HepG2 (cell line): ENCODE results near the gene CALML6. TPM values are rescaled to one million over a fixed set of nuclear protein-coding genes. Genes with fewer than 3 reads are reported as not detected.
A peak's percentile ranks its signal among the peaks of the same experiment; 100 is the strongest.

Experiments
- CCDC6 ChIP-seq: sonication (generic); formaldehyde crosslinking; IDR thresholded peaks from 2 replicates; pipeline ENCODE4 v1.8.1; 2022; ENCODE audit warnings: mild to moderate bottlenecking, missing genetic modification reagents, moderate library complexity
- FOXA3 ChIP-seq: IDR thresholded peaks from 2 replicates; pipeline ENCODE4 v1.6.1; 2016; ENCODE audit warnings: missing genetic modification reagents, missing compliant biosample characterization
- HIVEP1 ChIP-seq: sonication (generic); formaldehyde crosslinking; IDR thresholded peaks from 2 replicates; pipeline ENCODE4 v1.4.0; 2020; ENCODE audit warnings: mild to moderate bottlenecking, missing genetic modification reagents
- LCORL ChIP-seq, 2 experiments: fragments of 450-650 bp in 1 of 2; sonication (generic) in 1 of 2; formaldehyde crosslinking in 1 of 2; IDR thresholded peaks; 2 replicates each; pipeline versions ENCODE4 v1.5.0 to v1.6.1; 2017 to 2020; ENCODE audit warnings: antibody characterized with exemption in 1 of 2, missing genetic modification reagents in 1 of 2
- TFAP4 ChIP-seq: sonication (generic); IDR thresholded peaks from 2 replicates; pipeline ENCODE4 v1.6.1; 2016; ENCODE audit warnings: low read depth, borderline replicate concordance
- ZBTB14 ChIP-seq: sonication (generic); formaldehyde crosslinking; IDR thresholded peaks from 2 replicates; pipeline ENCODE4 v1.4.0; 2020; ENCODE audit warnings: missing genetic modification reagents
- ZIK1 ChIP-seq: sonication (generic); formaldehyde crosslinking; IDR thresholded peaks from 2 replicates; pipeline ENCODE4 v1.5.0; 2020; ENCODE audit warnings: mild to moderate bottlenecking, low read depth, missing genetic modification reagents, borderline replicate concordance
- polyA plus RNA-seq, 8 experiments: library from polyadenylated mRNA; depleted of rRNA in 3 of 8; stranded (reverse) in 7 of 8; unstranded in 1 of 8; fragments of >200 nt; fragmentation: Illumina TruSeq in 4 of 8; extraction: Trizol in 4 of 8; gene quantifications; 2 replicates each; pipeline versions ENCODE4 v1.2.1 to v1.2.3, GENCODE V29; 2011 to 2016; ENCODE audit warnings: low read depth in 4 of 8, missing spikeins in 1 of 8, mixed read lengths in 1 of 8; ENCODE audit not compliant: insufficient read depth in 1 of 8
- total RNA-seq, 5 experiments: library from RNA; depleted of rRNA; stranded (reverse); fragments of >200 nt; fragmentation: Illumina TruSeq; extraction: Trizol; gene quantifications; 2 replicates each; pipeline ENCODE4 v1.2.3, GENCODE V29; 2016; ENCODE audit warnings: low read depth in 1 of 5
- TF ChIP-seq, protein P1 (sequence below): sonication (generic); formaldehyde crosslinking; IDR thresholded peaks from 2 replicates; pipeline ENCODE4 v1.4.0; 2020; ENCODE audit warnings: missing genetic modification reagents
- TF ChIP-seq, protein P2 (sequence below), 2 experiments: sonication (generic) in 1 of 2; formaldehyde crosslinking in 1 of 2; IDR thresholded peaks; 2 replicates each; pipeline versions ENCODE4 v1.4.0 to v1.6.1; 2018 to 2020; ENCODE audit warnings: missing genetic modification reagents in 2 of 2, borderline replicate concordance in 1 of 2, low read depth in 1 of 2, mild to moderate bottlenecking in 1 of 2, missing biosample characterization in 1 of 2
- TF ChIP-seq, protein P3 (sequence below): conservative IDR thresholded peaks from 2 replicates; pipeline ENCODE4 v1.6.1; 2018; ENCODE audit warnings: missing genetic modification reagents

Gene CALML6
- total and polyA plus RNA-seq, 2 of the 13 experiments (the other 11 are each of a cell fraction or from before 2014, with no cell fraction given): 0.11 to 0.12 TPM

DNA sequence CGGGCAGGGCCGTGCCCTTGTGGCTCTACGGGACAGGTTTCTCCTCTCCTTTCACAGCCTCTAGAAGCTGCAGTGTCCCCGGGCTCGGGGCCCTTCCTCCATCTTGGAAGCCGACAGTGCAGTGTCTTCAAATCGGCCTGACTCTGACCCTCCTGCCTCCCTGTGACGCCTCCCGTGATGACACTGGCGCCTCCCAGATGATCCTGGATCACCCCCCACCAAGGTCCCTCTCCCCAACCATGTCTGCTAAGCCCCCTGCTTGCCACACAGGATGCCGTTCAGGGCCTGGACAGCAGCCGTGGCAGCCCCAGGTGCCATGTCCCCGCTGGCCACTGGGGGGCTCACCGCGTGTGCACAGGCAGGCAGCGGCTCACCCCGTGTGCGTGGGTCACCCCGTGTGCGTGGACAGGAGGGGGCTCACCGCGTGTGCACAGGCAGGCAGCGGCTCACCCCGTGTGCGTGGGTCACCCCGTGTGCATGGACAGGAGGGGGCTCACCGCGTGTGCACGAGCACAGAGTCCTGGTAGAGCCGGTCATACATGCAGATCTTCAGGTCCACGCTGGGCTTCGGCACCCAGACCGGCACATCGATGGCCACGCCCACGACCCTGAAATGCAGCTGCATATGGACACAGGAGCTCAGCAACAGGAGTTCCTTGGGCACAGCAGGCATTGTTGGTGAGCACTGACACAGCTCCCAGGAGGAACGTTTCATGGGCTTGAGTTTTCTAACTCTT lies 28.9 kb downstream of the CALML6 start (continued):
- TF ChIP-seq LCORL (IDR thresholded peaks at IDR 0.05) (no peak), LCORL (CRISPR knock-in tag; IDR thresholded peaks at IDR 0.05) (peak; percentile 87), CCDC6 (CRISPR knock-in tag) (peak; percentile 85), HIVEP1 (no peak), ZIK1 (CRISPR knock-in tag) (peak; percentile 42; the same call in 1 of the 2 replicates), ZBTB14 (CRISPR knock-in tag) (no peak), FOXA3 (CRISPR knock-in tag) (peak; percentile 47), TFAP4 (0 out of 2 replicates have a peak, but pooled peaks have one; percentile 58)
- TF ChIP-seq, protein P1, sequence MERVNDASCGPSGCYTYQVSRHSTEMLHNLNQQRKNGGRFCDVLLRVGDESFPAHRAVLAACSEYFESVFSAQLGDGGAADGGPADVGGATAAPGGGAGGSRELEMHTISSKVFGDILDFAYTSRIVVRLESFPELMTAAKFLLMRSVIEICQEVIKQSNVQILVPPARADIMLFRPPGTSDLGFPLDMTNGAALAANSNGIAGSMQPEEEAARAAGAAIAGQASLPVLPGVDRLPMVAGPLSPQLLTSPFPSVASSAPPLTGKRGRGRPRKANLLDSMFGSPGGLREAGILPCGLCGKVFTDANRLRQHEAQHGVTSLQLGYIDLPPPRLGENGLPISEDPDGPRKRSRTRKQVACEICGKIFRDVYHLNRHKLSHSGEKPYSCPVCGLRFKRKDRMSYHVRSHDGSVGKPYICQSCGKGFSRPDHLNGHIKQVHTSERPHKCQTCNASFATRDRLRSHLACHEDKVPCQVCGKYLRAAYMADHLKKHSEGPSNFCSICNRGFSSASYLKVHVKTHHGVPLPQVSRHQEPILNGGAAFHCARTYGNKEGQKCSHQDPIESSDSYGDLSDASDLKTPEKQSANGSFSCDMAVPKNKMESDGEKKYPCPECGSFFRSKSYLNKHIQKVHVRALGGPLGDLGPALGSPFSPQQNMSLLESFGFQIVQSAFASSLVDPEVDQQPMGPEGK (CRISPR knock-in tag): peak; percentile 81
- TF ChIP-seq, protein P2, sequence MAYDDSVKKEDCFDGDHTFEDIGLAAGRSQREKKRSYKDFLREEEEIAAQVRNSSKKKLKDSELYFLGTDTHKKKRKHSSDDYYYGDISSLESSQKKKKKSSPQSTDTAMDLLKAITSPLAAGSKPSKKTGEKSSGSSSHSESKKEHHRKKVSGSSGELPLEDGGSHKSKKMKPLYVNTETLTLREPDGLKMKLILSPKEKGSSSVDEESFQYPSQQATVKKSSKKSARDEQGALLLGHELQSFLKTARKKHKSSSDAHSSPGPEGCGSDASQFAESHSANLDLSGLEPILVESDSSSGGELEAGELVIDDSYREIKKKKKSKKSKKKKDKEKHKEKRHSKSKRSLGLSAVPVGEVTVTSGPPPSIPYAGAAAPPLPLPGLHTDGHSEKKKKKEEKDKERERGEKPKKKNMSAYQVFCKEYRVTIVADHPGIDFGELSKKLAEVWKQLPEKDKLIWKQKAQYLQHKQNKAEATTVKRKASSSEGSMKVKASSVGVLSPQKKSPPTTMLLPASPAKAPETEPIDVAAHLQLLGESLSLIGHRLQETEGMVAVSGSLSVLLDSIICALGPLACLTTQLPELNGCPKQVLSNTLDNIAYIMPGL (CRISPR knock-in tag; IDR thresholded peaks at IDR 0.05; ENCODE audit: borderline replicate concordance in 1 of 2, low read depth in 1 of 2): peak; percentile 92 to 96
- TF ChIP-seq, protein P3, sequence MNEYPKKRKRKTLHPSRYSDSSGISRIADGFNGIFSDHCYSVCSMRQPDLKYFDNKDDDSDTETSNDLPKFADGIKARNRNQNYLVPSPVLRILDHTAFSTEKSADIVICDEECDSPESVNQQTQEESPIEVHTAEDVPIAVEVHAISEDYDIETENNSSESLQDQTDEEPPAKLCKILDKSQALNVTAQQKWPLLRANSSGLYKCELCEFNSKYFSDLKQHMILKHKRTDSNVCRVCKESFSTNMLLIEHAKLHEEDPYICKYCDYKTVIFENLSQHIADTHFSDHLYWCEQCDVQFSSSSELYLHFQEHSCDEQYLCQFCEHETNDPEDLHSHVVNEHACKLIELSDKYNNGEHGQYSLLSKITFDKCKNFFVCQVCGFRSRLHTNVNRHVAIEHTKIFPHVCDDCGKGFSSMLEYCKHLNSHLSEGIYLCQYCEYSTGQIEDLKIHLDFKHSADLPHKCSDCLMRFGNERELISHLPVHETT (CRISPR knock-in tag): 0 out of 2 replicates have a peak, but pooled peaks have one; percentile 29
